ACHN (cell line): ENCODE results near the gene NDUFA11.

Experiments used
- DNase-seq: peaks from one replicate; pipeline ENCODE4 v3.0.0-alpha.2; 2015
- in situ Hi-C: cut with HindIII; loops from 2 replicates; pipeline ENCODE4 v1.10.0; 2017; ENCODE audit warnings: low sequenced_read_pairs, low pct_ligation_motif_present, low pct_unique_long_range_greater_than_20kb

The NDUFA11 gene

GRCh38 chr19:5903624-5904351 lies at the start of gene NDUFA11:
TSS of gene NDUFA11 (minus strand) at chr19:5903790. CDS start at chr19:5903708, 82 bp downstream.
- DNase-seq = peak; percentile 92
- in situ Hi-C loops = no loop called here

- DNase-seq = no peak
- in situ Hi-C loops = no loop called here
Measured at GRCh38 chr19:5953030-5953589, 49.5 kb upstream of the NDUFA11 start.

GRCh38 chr19:5952193-5953029 lies 48.8 kb upstream of the NDUFA11 start:
- DNase-seq = no peak
- in situ Hi-C loops = no loop called here

- in situ Hi-C loops = no loop called here
- DNase-seq = no peak
Measured at GRCh38 chr19:5951338-5951861, 47.8 kb upstream of the NDUFA11 start.

- DNase-seq = no peak
- in situ Hi-C loops = no loop called here
Measured at GRCh38 chr19:5950741-5951140, 47.2 kb upstream of the NDUFA11 start.

- DNase-seq = no peak
- in situ Hi-C loops = no loop called here
Measured at GRCh38 chr19:5949792-5950305, 46.3 kb upstream of the NDUFA11 start.

GRCh38 chr19:5948752-5949564 lies 45.4 kb upstream of the NDUFA11 start:
- in situ Hi-C loops = no loop called here
- no peak for DNase-seq

GRCh38 chr19:5947435-5947834 lies 43.8 kb upstream of the NDUFA11 start:
- no peak for DNase-seq
- in situ Hi-C loops = no loop called here

- no peak for DNase-seq
- in situ Hi-C loops = no loop called here
Measured at GRCh38 chr19:5943623-5944022, 40.0 kb upstream of the NDUFA11 start.

GRCh38 chr19:5943045-5943444 lies 39.5 kb upstream of the NDUFA11 start:
- in situ Hi-C loops = no loop called here
- no peak for DNase-seq

- no peak for DNase-seq
- in situ Hi-C loops = no loop called here
Measured at GRCh38 chr19:5941673-5942072, 38.1 kb upstream of the NDUFA11 start.

- in situ Hi-C loops = no loop called here
- no peak for DNase-seq
Measured at GRCh38 chr19:5940260-5941208, 36.9 kb upstream of the NDUFA11 start.

GRCh38 chr19:5937550-5937949 lies 34.0 kb upstream of the NDUFA11 start:
- no peak for DNase-seq
- in situ Hi-C loops = no loop called here

- no peak for DNase-seq
- in situ Hi-C loops = no loop called here
Measured at GRCh38 chr19:5936292-5936592, 32.7 kb upstream of the NDUFA11 start.

- in situ Hi-C loops = no loop called here
- DNase-seq = no peak
Measured at GRCh38 chr19:5935473-5936291, 32.1 kb upstream of the NDUFA11 start.

- in situ Hi-C loops = no loop called here
- no peak for DNase-seq
Measured at GRCh38 chr19:5934774-5935472, 31.3 kb upstream of the NDUFA11 start.
